Stimulated activated CD4-positive, alpha-beta T cell treated with anti-CD3 and anti-CD28 coated beads, TNF-alpha, amount 100 ng/mL, for 48 hours (primary cell): ENCODE measurements around the gene SYNCRIP.
"Not testable (repeated sequence)": the region's sequence is repeated elsewhere in the genome, so short reads cannot be mapped to it uniquely, and the experiment has no call there.

Experiments
- DNase-seq, 3 donors: peaks; one replicate each; pipeline ENCODE4 v3.0.0-alpha.2; 2020; ENCODE audit warnings: low read depth in 3 of 3

Gene SYNCRIP

DNA sequence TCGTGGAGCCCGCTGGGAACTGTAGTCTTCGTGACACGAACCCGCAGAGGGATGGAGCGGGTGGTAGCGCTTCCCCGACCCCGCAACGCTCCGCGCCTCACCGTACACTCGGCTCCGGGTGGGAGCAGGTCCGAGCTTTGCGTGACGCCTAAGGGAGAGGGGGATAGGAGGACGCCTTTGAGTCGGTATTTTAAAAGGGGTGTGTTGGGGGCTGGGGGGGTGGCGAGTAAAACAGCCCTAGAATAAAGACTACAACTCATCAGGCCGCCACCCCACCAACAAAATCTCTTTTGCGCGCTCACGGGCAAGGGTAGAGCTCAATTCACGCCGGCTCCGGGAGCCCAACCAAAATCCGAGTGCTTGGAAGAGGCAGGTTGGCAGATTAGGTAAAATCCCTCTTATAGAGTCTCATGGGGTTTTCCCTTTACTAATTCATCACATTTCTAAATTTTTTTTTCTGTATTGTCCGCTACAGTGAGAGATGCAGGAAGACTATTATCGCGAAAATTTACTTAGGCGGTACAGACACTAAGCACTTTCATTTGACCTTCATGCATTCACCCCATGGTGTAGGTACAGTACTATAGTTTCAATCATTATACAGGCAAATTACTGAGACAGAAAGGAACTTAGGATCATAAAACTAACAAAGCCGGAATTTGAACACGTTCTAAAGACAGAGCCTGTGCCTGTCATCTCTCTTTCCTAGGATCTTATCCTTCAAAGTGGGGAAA is 48.3 kb downstream of the SYNCRIP start:
- DNase-seq: peak; percentile 27 to 29 (median 29)

DNA sequence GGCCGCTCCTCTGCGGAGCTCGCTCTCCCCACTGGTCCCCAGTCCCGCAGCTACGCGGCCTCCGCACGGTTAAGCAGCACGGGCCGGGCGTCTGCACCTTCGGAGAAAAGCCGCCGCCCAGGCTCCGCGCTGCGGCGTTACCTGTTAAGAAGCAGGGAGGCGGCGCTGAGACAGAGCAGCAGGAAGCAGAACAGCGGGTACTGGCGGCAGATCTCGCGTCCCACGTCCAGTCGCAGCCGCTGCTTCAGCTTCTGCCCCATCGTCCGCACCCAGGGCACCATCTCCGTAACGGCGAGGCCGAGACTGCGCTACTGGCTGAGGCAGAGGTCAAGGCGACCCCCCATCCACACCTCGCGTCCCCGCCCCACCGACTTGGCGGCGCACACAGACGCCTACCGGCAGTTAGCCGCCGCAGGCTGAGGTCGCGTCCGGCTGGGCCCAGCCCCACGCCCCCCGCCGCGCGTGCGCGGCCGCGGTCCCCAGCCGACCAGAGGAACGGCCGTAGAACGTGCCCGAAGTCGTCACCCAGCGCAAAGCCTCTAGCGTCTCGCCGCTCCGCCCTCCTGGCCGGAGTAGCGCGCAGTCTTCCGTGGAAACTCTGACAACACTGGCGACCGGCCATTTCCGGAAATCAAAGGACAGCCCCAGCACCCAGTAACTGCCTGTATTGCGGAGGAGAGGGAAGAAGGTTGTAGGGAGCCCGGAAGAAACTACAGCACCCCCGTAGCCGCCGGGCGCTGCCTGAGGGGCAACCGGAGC is 49.1 kb downstream of the SYNCRIP start, which contains the start of gene SNX14:
SNX14 (minus strand) TSS at position 421 of the 759 bp plus-strand sequence; CDS start at position 281, 140 bp downstream.
- peak; percentile 57 to 71 (median 69) for DNase-seq

DNA sequence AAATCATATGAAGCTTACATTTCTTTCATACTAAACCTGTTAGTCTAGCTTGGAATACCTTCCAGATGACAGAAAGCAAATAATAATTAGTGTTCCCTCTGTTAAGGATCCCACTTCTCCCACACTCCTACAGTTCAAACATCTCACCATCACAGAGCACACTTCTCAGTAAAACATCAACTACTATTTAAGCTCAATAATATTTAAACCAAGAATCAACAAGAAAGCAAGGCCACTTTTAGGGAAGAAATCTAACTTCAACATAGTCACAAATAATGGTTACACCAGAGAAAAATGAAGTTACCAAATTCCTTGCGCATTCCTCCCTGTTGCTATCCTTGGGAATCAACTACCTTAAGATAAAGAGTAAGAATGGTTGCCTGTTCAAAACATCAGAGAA is 50.7 kb downstream of the SYNCRIP start:
- DNase-seq: no peak

DNA sequence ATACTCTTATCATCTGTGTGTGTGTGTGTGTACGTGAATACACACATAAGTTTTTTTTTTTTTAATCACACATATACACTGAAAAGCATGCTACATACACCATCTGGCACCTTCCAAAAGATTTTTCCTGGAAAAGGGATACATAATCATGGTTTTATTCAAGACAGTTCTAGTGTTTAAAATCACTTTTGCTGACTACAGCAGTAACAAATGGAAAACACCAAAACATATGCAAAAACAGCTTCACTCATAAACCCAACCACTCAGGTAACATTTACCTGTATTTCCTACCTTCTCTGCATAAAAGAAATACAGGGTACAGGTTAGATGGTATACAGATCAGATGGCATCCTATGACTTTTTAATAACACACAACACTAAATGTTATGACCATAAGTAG is 51.5 kb downstream of the SYNCRIP start:
- DNase-seq: no peak

GRCh38 chr6:85585741-85586140 is 56.9 kb downstream of the SYNCRIP start:
- DNase-seq: no peak

DNA sequence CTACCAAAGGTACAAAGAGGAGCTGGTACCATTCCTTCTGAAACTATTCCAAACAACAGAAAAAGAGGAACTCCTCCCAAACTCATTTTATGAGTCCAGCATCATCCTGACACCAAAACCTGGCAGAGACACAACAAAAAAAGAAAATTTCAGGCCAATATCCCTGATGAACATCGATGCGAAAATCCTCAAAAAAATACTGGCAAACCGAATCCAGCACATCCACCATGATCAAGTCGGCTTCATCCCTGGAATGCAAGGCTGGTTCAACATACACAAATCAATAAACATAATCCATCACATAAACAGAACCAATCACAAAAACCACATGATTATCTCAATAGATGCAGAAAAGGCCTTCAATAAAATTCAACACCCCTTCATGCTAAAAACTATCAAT is 59.9 kb downstream of the SYNCRIP start:
- DNase-seq: not testable (repeated sequence)

- DNase-seq: no peak
Measured at GRCh38 chr6:85581572-85581971, 61.1 kb downstream of the SYNCRIP start.

- DNase-seq: no peak
Measured at GRCh38 chr6:85580878-85581267, 61.8 kb downstream of the SYNCRIP start.

DNA sequence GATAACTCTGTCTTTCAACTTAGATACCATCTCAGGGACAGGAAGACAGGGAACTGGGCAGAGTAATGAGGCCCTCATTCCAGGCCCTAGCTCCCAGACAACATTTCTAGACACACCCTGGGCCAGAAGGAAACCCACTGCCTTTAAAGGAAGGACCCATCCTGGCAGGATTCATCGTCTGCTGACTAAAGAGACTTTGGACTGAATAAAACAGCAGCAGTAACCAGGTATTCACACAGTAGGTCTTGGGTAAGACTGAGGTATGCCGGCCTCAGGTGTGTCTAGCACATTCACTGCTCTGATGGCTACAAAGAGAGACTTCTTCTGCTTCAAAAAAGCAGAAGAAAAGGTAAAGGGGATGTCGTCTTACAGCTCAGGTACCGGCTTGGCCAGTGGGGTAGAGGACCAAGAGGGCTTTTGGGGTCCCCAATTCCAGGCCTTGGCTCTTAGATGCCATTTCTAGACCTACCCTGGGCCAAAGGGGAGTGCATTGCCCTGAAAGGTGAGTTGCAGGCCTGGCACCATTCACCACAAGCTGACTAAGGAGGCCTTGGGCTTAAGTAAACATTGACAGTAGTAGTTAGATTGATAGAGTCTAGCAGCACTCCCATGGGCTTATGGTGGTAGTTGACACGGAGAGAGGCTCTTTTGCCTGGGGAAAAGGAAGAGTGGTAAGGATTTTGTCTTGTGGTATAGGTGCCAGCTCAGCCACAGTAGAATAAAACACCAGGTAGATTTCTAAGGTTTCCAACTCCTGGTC is 62.4 kb downstream of the SYNCRIP start:
- DNase-seq: no peak

- no peak for DNase-seq
Measured at GRCh38 chr6:85579581-85579980, 63.1 kb downstream of the SYNCRIP start.

DNA sequence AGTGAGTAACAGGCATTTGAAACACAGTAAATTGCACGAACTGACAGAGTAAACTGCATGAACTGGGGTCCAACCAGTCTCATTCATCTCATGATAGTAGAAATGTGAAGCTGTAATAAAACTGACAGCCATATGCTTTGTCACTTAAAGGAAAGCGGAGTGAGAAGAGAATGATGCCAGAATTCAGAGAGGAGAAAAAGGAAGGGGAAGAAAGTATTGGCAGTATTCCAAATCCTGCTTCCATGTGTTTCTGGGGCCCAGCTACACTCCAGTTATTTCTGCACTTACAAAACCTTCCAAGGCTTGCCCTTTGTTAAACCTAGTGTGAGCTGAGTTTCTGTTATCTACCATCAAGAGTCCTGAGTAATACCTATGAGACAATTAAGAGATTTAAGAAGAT is 66.2 kb downstream of the SYNCRIP start:
- DNase-seq: no peak

DNA sequence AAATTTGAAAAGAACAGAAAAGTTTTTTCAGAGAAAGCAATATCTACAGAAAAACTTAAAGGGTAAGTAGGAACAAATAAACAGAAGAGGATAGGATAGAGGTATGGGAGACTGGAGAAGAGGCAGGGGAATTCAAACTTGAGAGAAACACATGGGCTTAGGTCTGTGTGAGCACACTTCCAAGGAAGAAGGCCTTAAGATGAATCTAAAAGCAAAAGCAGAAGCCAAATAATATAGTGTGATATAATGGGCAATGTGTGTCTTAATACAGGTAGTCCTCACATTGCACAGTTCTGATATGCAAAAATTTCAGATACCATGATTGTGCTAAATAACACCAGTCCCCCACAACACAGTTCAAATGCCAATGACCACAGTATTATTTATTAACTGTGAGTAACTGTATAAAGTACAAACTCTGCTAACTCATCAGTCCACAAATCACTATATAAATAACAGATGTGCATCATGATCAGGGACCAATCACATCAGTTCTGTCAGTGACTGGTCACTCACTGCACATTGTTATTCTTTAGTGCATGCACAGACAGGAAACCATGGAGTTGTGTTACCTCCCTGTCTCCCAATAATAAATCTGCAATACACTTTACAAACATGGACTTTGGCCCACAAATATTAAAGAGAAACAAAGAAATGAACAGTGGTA is 67.6 kb downstream of the SYNCRIP start:
- no peak for DNase-seq

DNA sequence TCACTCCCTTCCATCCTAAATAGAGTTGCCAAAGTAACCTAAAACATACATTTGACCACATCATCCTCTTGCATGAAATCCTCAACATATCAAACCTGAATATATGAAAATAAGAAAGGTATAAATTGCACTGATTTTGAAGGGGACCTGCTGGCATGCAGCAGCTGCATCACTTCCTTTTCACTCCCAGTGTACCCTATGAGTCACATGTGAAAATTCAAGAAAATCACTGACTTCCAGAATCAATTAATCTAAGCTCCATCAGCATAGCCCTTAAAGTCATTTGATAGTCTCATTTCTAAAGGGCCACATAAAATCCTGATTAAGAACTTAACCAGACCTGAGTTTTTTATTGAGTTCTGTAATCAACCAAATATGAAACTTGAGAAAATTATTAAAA is 73.4 kb downstream of the SYNCRIP start:
- no peak for DNase-seq

DNA sequence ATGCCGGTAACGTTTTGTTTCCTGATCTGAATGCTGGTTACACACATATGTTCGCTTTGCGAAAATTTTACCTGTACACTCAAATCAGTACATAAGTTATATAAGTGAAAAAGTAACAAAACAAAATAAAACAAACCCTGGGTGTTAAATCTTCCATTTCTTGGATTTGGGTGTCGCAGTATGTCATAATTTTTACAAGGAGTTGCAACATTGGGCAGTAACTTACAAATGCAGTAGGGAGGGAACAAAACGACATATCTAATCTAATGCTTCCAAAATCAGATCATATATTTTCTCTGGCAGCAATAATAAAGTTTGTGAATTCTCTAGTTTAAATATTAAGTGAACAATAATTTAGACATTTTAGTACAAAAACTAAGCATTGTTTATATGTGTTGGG is 74.3 kb downstream of the SYNCRIP start:
- no peak for DNase-seq

GRCh38 chr6:85565736-85566135 is 77.0 kb downstream of the SYNCRIP start:
- no peak for DNase-seq

GRCh38 chr6:85564223-85564622 is 78.5 kb downstream of the SYNCRIP start:
- DNase-seq: not testable (repeated sequence)
